Fibroblast of skin of abdomen (primary cell): Measurements from ENCODE around the gene CNGA4.
"Not testable (repeated sequence)": the region's sequence is repeated elsewhere in the genome, so short reads cannot be mapped to it uniquely, and the experiment has no call there.

ENCODE experiments used
- DNase-seq: peaks from one replicate; pipeline ENCODE4 v3.0.0-alpha.2; 2013

Gene CNGA4

GRCh38 chr11:6268820-6269219 is 29.9 kb downstream of the CNGA4 start:
- no peak for DNase-seq

DNA sequence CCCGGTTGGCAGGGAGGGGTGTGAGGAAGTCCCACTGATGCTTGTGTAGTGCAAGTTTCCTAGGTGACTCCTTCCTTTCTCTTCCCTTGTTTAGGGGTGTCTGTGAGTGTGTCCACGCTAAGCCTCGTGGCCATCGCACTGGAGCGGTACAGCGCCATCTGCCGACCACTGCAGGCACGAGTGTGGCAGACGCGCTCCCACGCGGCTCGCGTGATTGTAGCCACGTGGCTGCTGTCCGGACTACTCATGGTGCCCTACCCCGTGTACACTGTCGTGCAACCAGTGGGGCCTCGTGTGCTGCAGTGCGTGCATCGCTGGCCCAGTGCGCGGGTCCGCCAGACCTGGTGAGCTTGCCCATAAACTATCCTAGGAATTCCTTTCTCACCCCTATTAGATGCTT is 31.1 kb downstream of the CNGA4 start:
- DNase-seq, result no peak

DNA sequence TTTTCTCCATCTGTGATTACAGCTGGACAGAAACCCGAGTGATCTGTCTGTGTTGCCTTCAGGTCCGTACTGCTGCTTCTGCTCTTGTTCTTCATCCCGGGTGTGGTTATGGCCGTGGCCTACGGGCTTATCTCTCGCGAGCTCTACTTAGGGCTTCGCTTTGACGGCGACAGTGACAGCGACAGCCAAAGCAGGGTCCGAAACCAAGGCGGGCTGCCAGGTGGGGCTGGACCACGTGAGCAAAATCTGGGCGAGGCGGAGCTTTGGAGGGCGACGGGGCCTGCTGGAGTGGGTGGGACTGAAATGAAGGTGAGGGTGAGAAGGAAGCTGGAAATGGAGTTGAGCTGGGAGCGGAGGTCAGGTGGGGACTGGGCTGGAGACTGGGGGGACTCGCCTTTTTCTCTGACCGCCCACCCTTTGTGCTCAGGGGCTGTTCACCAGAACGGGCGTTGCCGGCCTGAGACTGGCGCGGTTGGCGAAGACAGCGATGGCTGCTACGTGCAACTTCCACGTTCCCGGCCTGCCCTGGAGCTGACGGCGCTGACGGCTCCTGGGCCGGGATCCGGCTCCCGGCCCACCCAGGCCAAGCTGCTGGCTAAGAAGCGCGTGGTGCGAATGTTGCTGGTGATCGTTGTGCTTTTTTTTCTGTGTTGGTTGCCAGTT is 31.8 kb downstream of the CNGA4 start:
- no peak for DNase-seq

DNA sequence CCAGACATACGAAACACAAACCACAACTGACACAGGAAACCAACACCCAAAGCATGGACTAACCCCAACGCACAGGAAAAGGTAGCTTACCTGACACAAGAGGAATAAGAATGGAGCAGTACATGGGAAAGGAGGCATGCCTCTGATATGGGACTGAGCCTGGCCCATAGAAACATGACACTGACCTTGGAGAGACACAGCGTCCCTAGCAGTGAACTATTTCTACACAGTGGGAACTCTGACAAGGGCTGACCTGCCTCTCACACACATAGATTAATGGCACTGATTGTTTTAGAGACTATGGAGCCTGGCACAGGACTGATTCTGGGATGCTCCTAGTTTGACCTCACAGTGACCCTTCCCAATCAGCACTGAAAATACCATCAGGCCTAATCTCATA is 32.7 kb downstream of the CNGA4 start:
- DNase-seq, result no peak

GRCh38 chr11:6273188-6273587 is 34.3 kb downstream of the CNGA4 start:
- no peak for DNase-seq

- not testable (repeated sequence) for DNase-seq
Observed at GRCh38 chr11:6280809-6281208, 41.9 kb downstream of the CNGA4 start.

DNA sequence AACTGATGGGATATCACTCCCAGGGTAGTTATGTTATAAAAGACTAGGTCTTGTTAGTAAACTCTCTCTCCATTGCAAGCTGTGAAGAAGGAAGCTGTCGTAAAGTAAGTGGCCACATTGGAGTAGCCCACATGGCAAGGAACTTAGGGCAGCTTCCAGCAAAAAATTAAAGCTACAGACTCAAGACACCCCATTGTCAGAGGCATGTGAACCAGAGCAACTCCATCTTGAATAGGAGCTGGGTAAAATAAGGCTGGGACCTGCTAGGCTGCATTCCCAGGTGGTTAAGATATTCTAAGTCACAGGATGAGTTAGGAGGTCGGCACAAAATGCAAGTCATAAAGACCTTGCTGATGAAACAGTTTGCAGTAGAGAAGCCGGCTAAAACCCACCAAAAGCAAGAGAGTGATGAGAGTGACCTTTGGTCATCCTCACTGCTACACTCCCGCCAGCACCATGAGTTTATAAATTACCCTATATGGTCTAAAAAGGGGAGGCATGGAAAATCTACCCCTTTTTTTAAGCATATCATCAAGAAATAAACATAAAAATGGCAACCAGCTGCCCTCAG is 44.6 kb downstream of the CNGA4 start:
- DNase-seq, result no peak

GRCh38 chr11:6284250-6284649 is 45.4 kb downstream of the CNGA4 start:
- DNase-seq, result no peak

DNA sequence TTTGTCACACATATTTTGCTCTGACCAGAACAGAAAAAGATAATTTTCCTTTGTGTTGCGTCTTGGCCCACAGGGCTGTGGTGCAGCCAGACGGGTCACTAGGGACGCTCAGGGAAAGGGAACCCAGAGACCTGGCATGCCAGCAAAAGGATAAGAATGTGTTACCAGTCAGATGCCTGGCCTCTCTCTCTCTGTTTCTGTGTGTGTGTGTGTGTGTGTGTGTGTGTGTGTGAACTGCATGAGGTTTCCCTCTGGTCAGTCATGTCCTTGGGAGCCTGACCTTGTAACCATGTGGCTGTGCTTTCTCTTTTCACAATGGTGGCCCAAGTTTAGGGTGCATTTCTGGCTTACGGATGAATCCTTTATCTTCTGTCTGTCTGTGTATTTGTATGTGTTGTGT is 46.1 kb downstream of the CNGA4 start:
- no peak for DNase-seq
